Keratinocyte (primary cell): ENCODE measurements around the gene B4GALT2. TPM values are rescaled to one million over a fixed set of nuclear protein-coding genes. Genes with fewer than 3 reads are reported as not detected.

Experiments
- DNase-seq: peaks from one replicate; pipeline ENCODE4 v3.0.0-alpha.2; 2011; ENCODE audit warnings: low read depth, missing footprints, low spot score
- FAIRE-seq: peaks from 2 replicates; lab custom pipeline; 2011; peaks lifted over from hg19 to GRCh38; lab: Jason Lieb, UNC
- H2AFZ ChIP-seq: 2 replicates; pipeline ENCODE4 v1.6.0; 2012; ENCODE audit warnings: low read length, control low read depth, inconsistent platforms; ENCODE audit not compliant: control insufficient read depth
- H3K27ac ChIP-seq: 2 replicates; pipeline ENCODE4 v1.5.1; 2011; ENCODE audit warnings: low read length; ENCODE audit not compliant: control insufficient read depth, insufficient read depth
- H3K27me3 ChIP-seq: 3 replicates; pipeline ENCODE4 v1.6.0; 2011; ENCODE audit warnings: low read length; ENCODE audit not compliant: control insufficient read depth, insufficient read depth; ENCODE audit errors: extremely low read depth
- H3K36me3 ChIP-seq, 2 experiments: 2 replicates in 1 of 2; 3 replicates in 1 of 2; pipeline ENCODE4 v1.5.1; 2011; ENCODE audit warnings: low read length in 2 of 2, mild to moderate bottlenecking in 1 of 2; ENCODE audit not compliant: control insufficient read depth in 2 of 2, insufficient read depth in 2 of 2; ENCODE audit errors: extremely low read depth in 1 of 2
- H3K4me1 ChIP-seq: 3 replicates; pipeline ENCODE4 v1.5.1; 2011; ENCODE audit warnings: low read length; ENCODE audit not compliant: control insufficient read depth, insufficient read depth; ENCODE audit errors: extremely low read depth
- H3K4me2 ChIP-seq: 3 replicates; pipeline ENCODE4 v1.6.0; 2011; ENCODE audit warnings: low read depth, low read length; ENCODE audit not compliant: control insufficient read depth, insufficient read depth; ENCODE audit errors: extremely low read depth
- H3K4me3 ChIP-seq, 3 experiments: fragments of 200-600 bp in 1 of 3; sonication (generic) in 1 of 3; 2 replicates in 2 of 3; 3 replicates in 1 of 3; pipeline ENCODE4 v1.5.1; 2011 to 2016; ENCODE audit warnings: low read length in 3 of 3, mild to moderate bottlenecking in 3 of 3, control low read depth in 2 of 3, inconsistent platforms in 1 of 3, low read depth in 1 of 3, mixed read lengths in 1 of 3, mixed run types in 1 of 3, moderate library complexity in 1 of 3; ENCODE audit not compliant: control insufficient read depth in 2 of 3, insufficient read depth in 2 of 3; ENCODE audit errors: extremely low read depth in 1 of 3
- H3K79me2 ChIP-seq: 2 replicates; pipeline ENCODE4 v1.6.0; 2012; ENCODE audit warnings: low read length; ENCODE audit not compliant: control insufficient read depth, insufficient read depth
- H3K9ac ChIP-seq: 3 replicates; pipeline ENCODE4 v1.6.0; 2011; ENCODE audit warnings: low read length; ENCODE audit not compliant: control insufficient read depth, insufficient read depth; ENCODE audit errors: extremely low read depth
- H3K9me1 ChIP-seq: 3 replicates; pipeline ENCODE4 v1.6.0; 2011; ENCODE audit warnings: low read length; ENCODE audit not compliant: control insufficient read depth, insufficient read depth; ENCODE audit errors: extremely low read depth
- H3K9me3 ChIP-seq: 2 replicates; pipeline ENCODE4 v1.5.1; 2012; ENCODE audit warnings: low read depth, low read length; ENCODE audit not compliant: control insufficient read depth
- H4K20me1 ChIP-seq: 3 replicates; pipeline ENCODE4 v1.6.0; 2011; ENCODE audit warnings: low read length; ENCODE audit not compliant: control insufficient read depth, insufficient read depth; ENCODE audit errors: extremely low read depth
- CTCF ChIP-seq, 3 experiments: IDR thresholded peaks in 1 of 3; conservative IDR thresholded peaks in 1 of 3; optimal IDR thresholded peaks in 1 of 3; 2 replicates in 2 of 3; 3 replicates in 1 of 3; pipeline versions ENCODE3 to v1.5.1; 2011; ENCODE audit warnings: low read length in 3 of 3, mild to moderate bottlenecking in 3 of 3, moderate library complexity in 2 of 3, control low read depth in 1 of 3, inconsistent platforms in 1 of 3; ENCODE audit not compliant: insufficient read depth in 2 of 3; ENCODE audit errors: extremely low read depth in 1 of 3
- EZH2 ChIP-seq: IDR thresholded peaks from one replicate; pipeline ENCODE4 v1.6.1; 2012; ENCODE audit warnings: inconsistent platforms, mild to moderate bottlenecking, low read length, moderate library complexity
- dilution Hi-C: fragments of 300-500 bp; cut with MboI; formaldehyde crosslinking; loops from one replicate; pipeline ENCODE4 v1.7.0; 2020; ENCODE audit warnings: low sequenced_read_pairs; ENCODE audit not compliant: extremely low pct_ligation_motif_present
- polyA plus RNA-seq, 5 experiments: library from polyadenylated mRNA; depleted of rRNA in 3 of 5; stranded (reverse) in 3 of 5; stranded (forward) in 1 of 5; unstranded in 1 of 5; fragments of >200 nt; gene quantifications; 1 replicate in 1 of 5; 2 replicates in 3 of 5; 3 replicates in 1 of 5; pipeline versions ENCODE4 v1.2.1 to v1.2.3, GENCODE V29; 2011 to 2012; ENCODE audit warnings: missing spikeins in 2 of 5, low read depth in 1 of 5, low replicate concordance in 1 of 5

B4GALT2 gene
- polyA plus RNA-seq, 1 donor (not counting 4 experiments of a cell fraction or from before 2014, with no cell fraction given), result 39.6 TPM

GRCh38 chr1:44033756-44034155 lies 54.7 kb downstream of the B4GALT2 start:
- no peak overlapping the region for H3K4me3 ChIP-seq
- no peak overlapping the region for H3K27ac ChIP-seq
- H2AFZ ChIP-seq, result no peak overlapping the region
- peaks cover 34% of the 10 kb centered on the region for H3K4me1 ChIP-seq
- peaks cover 2% of the 10 kb centered on the region for H3K9me1 ChIP-seq
- H3K9me3 ChIP-seq, result no peaks in the 10 kb centered on the region
- no peaks in the 10 kb centered on the region for H4K20me1 ChIP-seq
- H3K36me3 ChIP-seq, result no peaks in the 10 kb centered on the region
- no peaks in the 10 kb centered on the region for H3K27me3 ChIP-seq
- H3K4me2 ChIP-seq, result no peak overlapping the region
- no peaks in the 10 kb centered on the region for H3K79me2 ChIP-seq
- no peak for FAIRE-seq
- dilution Hi-C loops, result no loop called here
- DNase-seq, result no peak
- no peak overlapping the region for H3K9ac ChIP-seq
- no peak for TF ChIP-seq EZH2
- no peak for TF ChIP-seq CTCF (optimal IDR thresholded peaks at IDR 0.05 in 1 of 3, IDR thresholded peaks at IDR 0.05 in 1 of 3, conservative IDR thresholded peaks at IDR 0.05 in 1 of 3; ENCODE audit: extremely low read depth in 1 of 3, insufficient read depth in 2 of 3, low read length in 3 of 3)

DNA sequence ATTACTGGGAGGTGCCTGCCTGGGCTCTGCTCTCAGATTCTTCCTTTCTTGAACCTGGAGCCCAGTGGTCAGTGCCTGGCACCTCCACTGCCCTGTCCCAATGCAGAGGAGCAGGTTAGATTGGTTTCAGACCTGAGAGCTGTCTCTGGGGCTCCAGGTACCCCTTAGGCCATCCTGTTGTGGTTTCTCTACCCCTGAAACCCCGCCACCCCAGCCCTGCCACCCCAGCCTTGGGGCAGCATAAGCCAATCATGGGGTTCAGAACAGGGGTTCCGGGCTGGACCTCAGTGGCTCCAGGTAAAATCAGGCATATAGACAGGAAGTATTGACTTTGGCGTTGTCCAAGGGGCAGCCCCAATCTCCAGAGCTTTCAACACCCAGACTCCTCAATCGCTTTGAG lies 55.4 kb downstream of the B4GALT2 start:
- DNase-seq (no peak), FAIRE-seq (no peak)
- Histone ChIP-seq H3K27me3 (no peaks in the 10 kb centered on the region), H3K79me2 (no peaks in the 10 kb centered on the region), H3K9ac (no peak overlapping the region), H3K27ac (no peak overlapping the region), H2AFZ (no peak overlapping the region), H3K4me1 (peaks cover 34% of the 10 kb centered on the region), H4K20me1 (no peaks in the 10 kb centered on the region), H3K4me2 (no peak overlapping the region), H3K4me3 (no peak overlapping the region), H3K36me3 (no peaks in the 10 kb centered on the region), H3K9me1 (no peaks in the 10 kb centered on the region), H3K9me3 (no peaks in the 10 kb centered on the region)
- TF ChIP-seq CTCF (optimal IDR thresholded peaks at IDR 0.05 in 1 of 3, IDR thresholded peaks at IDR 0.05 in 1 of 3, conservative IDR thresholded peaks at IDR 0.05 in 1 of 3; ENCODE audit: extremely low read depth in 1 of 3, insufficient read depth in 2 of 3, low read length in 3 of 3) (no peak), EZH2 (no peak)
- dilution Hi-C loops, result no loop called here
